GM21423 (cell line): Measurements from ENCODE around the gene GMEB2.
"Not testable (repeated sequence)": the region's sequence is repeated elsewhere in the genome, so short reads cannot be mapped to it uniquely, and the experiment has no call there.

Experiments used
- ATAC-seq: cut with Tn5 transposase; IDR thresholded peaks from one replicate; pipeline ENCODE4 v1.9.1; 2021; ENCODE audit warnings: mild to moderate bottlenecking, moderate library complexity; ENCODE audit not compliant: unreplicated experiment

The GMEB2 gene, protein sequence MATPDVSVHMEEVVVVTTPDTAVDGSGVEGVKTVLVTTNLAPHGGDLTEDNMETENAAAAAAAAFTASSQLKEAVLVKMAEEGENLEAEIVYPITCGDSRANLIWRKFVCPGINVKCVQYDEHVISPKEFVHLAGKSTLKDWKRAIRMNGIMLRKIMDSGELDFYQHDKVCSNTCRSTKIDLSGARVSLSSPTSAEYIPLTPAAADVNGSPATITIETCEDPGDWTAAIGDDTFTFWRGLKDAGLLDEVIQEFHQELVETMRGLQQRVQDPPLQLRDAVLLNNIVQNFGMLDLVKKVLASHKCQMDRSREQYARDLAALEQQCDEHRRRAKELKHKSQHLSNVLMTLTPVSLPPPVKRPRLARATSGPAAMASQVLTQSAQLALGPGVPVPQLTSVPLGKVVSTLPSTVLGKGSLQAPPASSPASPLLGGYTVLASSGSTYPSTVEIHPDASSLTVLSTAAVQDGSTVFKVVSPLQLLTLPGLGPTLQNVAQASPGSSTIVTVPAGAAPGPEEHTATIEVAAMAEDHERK

DNA sequence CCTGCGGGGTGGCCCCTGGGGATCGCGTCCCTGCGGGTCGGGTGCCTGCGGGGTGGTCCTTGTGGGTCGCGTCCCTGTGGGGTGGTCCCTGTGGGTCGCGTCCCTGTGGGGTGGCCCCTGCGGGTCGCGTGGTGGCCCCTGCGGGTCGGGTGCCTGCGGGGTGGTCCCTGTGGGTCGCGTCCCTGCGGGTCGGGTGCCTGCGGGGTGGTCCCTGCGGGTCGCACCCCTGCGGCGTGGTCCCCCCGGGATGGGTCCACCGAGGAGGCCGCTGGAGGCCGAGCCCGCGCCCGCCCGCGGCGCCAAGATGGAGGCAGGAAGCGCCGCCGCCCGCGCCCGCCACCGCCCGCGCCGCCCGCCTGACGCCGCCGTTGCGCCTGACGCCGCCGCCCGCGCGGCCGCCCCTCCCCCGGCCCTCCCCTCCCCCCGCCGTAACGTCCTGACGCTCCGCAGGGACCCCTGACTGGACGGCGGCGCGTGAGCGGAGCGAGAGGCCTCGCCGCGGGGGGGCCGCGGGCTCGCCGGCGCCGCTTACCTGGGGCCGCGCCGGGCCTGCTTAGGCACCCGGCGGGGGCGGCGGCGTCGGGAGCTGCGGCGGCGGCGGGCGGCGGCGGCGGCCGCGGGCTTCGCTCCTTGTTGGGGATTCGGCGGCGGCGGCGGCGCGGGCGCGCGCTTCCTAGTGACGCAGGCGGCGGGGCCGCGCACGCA is at the start of gene GMEB2:
GMEB2 (minus strand) TSS at position 678 of the 705 bp plus-strand sequence. CDS start 7,704 bp downstream, outside the sequence.
- ATAC-seq = peak; percentile 41

GRCh38 chr20:63675681-63676368 is 48.9 kb upstream of the GMEB2 start:
- no peak for ATAC-seq

- no peak for ATAC-seq
Measured at GRCh38 chr20:63673951-63674350, 47.0 kb upstream of the GMEB2 start.

- ATAC-seq = no peak
Measured at GRCh38 chr20:63672666-63673065, 45.8 kb upstream of the GMEB2 start.

DNA sequence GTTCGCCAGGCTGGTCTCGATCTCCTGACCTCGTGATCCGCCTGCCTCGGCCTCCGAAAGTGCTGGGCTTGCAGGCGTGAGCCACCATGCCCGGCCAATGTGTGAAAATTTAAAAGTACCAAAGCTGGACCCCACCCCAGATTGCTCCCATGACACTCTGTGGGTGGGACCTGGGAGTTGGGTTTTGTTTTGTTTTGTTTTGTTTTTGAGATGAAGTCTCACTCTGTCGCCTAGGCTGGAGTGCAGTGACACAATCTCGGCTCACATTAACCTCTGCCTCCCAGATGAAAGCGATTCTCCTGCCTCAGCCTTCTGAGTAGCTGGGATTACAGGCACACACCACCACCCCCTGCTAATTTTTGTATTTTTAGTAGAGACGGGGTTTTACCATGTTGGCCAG is 44.8 kb upstream of the GMEB2 start:
- ATAC-seq = not testable (repeated sequence)

GRCh38 chr20:63668351-63668750 is 41.5 kb upstream of the GMEB2 start:
- ATAC-seq = no peak

- ATAC-seq = no peak
Measured at GRCh38 chr20:63667858-63668257, 41.0 kb upstream of the GMEB2 start.

- no peak for ATAC-seq
Measured at GRCh38 chr20:63665708-63666107, 38.8 kb upstream of the GMEB2 start.

DNA sequence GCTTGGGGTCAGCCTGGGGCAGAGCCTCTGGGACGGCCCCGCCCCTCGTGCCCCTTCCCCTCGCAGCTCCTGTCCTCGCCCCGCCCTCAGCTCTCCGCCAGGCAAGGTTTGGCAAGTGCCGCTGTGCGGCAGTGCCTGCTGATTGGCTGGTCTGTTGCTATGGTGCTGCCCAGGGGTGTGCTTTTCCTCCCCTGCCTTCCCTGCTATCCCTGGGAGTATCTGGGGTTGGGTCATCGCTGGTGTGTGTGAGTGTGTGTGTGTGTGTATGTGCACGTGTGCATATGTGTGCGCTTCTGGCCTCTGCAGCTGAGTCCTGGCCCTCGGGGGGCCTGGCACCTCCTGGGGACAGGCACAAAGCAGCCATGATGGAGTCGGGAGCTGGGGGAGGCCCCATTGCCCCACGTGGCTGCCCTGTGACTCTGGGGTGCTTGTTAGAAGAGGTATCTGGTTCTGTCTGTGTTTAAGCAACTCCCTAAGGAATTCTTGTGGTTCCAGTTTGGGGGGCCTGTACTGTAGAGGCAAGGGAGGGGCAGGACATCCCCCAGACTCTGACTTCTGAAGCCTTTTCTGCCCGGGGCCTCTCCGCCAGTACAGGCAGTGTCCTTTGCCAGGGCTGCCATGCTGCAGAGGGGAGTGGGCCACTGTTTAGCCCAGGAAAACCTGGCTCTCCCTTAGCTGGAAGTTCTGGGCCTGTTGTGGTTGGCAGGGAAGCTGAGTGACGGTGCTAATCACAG is 38.1 kb upstream of the GMEB2 start:
- ATAC-seq = no peak

DNA sequence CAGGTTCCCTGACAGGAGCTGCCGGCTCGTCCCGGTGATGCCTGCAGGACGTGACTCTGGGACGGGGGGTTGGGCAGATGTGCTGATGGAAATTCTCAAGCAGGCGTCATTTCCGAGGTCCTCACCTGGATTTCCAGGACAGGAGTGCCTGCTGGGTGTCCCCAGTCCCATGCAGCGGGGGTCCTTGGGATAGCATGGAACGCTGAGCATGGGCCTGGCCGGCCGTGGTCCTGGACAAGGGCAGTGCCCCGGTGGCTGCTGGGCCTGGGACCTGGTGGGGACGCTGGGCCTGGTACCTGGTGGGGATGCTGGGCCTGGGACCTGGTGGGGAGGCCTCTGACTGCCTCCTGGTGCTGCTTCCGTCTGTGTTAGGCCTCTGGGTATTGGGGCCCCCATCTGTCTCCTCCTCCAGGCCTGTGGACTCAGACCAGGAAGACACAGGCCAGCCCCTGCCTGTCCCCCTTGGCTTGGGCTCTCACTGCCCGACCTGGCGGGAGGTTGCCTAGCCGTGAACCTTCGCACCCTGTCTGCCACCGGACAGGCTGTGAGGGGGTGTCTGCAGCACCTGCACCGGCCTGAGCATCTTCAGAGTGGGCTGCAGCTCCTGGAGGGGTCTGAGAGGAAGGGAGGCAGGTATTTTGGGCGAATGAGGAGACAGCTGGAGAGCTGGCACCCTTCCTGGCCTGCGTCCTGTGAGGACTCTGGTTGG is 37.4 kb upstream of the GMEB2 start:
- ATAC-seq = no peak

DNA sequence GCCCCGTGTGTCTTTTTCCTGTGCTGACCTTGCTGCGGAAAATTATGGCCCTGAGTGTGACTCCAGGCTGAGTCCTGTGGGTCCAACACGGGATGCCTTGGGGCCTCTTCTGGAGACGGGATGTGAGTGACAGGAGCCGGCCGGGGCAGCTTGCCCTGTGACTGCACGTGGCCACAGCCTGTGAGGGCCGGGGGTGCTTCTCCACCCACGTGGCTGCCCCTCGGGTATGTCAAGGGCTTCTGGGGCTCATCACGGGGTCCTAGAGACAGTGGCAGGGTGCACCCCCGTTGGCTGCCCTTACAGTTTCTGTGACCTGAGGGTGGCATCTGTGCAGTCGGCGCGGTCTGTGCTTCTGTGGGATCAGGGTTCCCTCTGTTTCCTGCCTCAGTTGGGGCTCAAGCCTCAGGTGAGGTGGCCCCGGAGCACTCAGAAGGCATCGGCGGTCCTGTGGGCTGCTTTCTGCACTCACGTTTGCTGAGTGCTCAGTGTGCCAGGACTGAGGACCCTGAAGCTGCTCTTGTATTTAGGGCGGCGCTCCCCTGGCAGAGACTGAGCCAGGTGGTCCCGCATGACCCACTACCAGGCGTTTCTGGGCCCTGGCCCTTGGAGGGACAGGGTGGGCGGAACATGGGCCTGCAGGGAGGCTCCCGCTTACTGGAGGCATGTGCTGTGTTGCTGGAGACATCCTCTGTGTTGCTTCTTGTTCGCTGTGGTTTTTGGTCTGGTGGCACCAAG is 36.6 kb upstream of the GMEB2 start:
- no peak for ATAC-seq

- ATAC-seq = no peak
Measured at GRCh38 chr20:63662813-63663189, 35.9 kb upstream of the GMEB2 start.

DNA sequence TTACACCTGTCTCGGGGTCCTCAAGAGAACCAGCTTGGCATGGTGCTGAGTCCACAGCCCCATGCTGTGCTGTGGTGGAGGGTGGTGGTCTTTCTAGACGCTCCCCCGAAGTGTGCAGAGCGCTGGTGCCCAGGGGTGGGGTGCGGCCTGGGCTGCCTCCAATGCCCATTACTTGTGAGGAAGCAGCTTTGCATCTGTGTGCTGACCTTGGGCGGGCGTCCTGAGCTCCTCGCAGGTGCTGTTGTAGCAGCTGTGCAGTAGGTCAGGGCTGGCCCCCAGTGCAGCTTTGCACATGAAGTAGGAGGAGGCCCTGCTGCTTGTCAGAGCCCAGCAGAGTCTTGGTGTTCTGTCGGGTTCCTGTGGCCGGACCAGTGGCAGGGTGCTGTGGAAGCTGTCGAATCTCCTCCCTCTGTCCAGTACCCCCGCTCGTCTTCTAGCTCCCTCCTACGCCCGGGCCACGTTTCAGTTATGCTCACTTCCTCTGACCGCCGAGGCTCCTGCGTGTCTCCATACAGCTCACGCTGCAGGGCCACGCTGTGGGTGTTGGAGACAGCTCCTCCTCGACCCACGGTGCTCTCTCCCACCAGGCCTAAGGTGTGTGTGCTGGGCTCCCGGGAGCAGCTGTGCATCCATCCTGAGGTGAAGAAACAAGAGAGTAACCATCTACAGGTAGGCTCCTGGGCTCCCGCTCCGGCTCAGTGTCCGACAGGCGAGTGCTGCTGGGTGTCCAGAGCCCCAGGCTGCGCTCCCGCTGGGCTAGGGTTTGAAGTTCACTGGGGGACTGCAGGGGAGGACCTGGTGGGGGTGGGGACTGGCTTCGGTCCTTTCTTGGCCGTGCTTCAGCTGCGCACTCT is 35.3 kb upstream of the GMEB2 start:
- ATAC-seq = no peak

DNA sequence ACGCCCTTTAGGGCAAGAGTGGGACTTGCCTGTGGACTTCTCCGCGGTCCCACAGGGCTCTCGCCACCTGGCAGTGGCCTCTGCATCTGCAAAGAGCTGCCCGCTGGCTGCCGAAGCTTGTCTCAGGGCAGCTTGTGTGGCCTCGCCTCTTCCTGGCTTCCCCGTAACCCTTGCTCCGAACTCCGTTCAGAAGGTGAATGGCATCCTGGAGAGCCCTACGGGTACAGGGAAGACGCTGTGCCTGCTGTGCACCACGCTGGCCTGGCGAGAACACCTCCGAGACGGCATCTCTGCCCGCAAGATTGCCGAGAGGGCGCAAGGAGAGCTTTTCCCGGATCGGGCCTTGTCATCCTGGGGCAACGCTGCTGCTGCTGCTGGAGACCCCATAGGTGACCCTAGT is 34.2 kb upstream of the GMEB2 start:
- ATAC-seq = no peak

GRCh38 chr20:63660622-63661021 is 33.7 kb upstream of the GMEB2 start:
- ATAC-seq = no peak

DNA sequence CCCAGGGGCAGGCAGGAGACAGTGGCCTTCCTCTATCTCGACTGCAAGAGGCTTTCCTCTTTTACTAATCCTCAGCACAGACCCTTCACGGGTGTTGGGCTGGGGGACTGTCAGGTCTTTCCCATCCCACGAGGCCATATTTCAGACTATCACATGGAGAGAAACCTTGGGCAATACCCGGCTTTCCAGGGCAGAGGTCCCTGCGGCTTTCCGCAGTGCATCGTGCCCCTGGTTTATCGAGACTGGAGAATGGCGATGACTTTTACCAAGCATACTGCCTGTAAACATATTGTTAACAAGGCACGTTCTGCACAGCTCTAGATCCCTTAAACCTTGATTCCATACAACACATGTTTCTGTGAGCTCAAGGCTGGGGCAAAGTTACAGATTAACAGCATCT is 33.3 kb upstream of the GMEB2 start:
- not testable (repeated sequence) for ATAC-seq

DNA sequence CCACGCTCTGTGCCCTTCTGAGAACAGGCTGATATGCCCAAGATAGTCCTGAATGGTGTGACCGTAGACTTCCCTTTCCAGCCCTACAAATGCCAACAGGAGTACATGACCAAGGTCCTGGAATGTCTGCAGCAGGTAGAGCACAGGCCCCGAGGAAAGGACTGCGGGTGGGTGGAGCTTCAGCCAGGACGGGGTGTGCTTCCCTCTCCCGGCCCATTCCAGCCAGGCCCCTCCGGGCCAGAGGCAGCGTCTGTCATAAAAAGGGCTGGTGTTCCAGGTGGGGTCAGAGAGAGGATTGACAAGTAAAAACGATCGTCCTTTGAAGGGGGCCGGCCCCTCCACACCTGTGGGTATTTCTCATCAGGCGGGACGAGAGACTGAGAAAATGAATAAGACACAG is 32.5 kb upstream of the GMEB2 start:
- no peak for ATAC-seq

DNA sequence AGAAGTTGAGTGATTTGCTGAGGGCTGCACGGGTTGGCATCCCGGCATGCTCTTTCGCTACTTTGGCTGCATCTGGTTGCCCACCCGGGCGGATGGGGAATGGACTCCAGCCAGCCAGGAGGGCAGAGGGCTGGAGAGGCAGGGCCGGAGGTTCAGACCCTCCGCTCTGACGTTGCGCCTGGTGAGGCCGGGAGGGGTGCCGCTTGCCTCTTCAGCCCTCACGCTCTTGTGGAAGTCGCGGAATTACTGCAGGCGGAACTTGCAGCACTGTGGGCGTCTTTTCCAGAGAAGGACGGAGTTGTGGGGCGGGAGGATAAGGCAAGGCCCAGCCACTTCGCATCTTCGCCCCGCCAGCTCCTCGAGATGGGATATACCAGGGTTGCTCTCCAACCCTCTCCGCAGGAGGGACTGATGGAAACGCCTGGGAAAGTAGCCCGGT is 31.9 kb upstream of the GMEB2 start:
- peak; percentile 21 for ATAC-seq
